Upper lobe of left lung (tissue), 4 donors: ENCODE data around the gene SYNJ2.
"Not testable (repeated sequence)": the region's sequence is repeated elsewhere in the genome, so short reads cannot be mapped to it uniquely, and the experiment has no call there.

Source experiments
- CTCF ChIP-seq, 6 experiments: fragments of 450-650 bp in 4 of 6; fragments of 200-600 bp in 2 of 6; sonication (generic) in 2 of 6; IDR thresholded peaks; one replicate each; pipeline ENCODE4 v1.5.1; 2016 to 2019; ENCODE audit warnings: antibody characterized with exemption in 6 of 6
- POLR2A ChIP-seq, 4 donors: fragments of 450-650 bp; IDR thresholded peaks; one replicate each; pipeline ENCODE4 v1.5.1; 2016 to 2017; ENCODE audit warnings: antibody characterized with exemption in 4 of 4, mild to moderate bottlenecking in 2 of 4

- not testable (repeated sequence) for TF ChIP-seq POLR2A, CTCF (IDR thresholded peaks at IDR 0.05)
Observed at GRCh38 chr6:157972177-157972576, 9.5 kb upstream of the SYNJ2 start.
